CD1c-positive myeloid dendritic cell (primary cell): ENCODE measurements around the gene RPGRIP1L.
A peak's percentile ranks its signal among the peaks of the same experiment; 100 is the strongest.

Experiments
- DNase-seq: peaks from one replicate; pipeline ENCODE4 v3.0.0-alpha.2; 2016; ENCODE audit errors: extremely low spot score

Gene RPGRIP1L

GRCh38 chr16:53600616-53601015 lies 103.0 kb downstream of the RPGRIP1L start:
- no peak for DNase-seq

GRCh38 chr16:53600126-53600525 lies 103.5 kb downstream of the RPGRIP1L start:
- DNase-seq, result no peak

GRCh38 chr16:53599548-53599947 lies 104.1 kb downstream of the RPGRIP1L start:
- DNase-seq, result no peak

- no peak for DNase-seq
Measured at GRCh38 chr16:53598511-53599275, 105.0 kb downstream of the RPGRIP1L start.

GRCh38 chr16:53597776-53598175 lies 105.9 kb downstream of the RPGRIP1L start:
- no peak for DNase-seq

GRCh38 chr16:53588081-53588648 lies 115.5 kb downstream of the RPGRIP1L start:
- DNase-seq, result no peak

- no peak for DNase-seq
Measured at GRCh38 chr16:53583401-53583800, 120.3 kb downstream of the RPGRIP1L start.

GRCh38 chr16:53581784-53582183 lies 121.9 kb downstream of the RPGRIP1L start:
- DNase-seq, result no peak

GRCh38 chr16:53580038-53580802 lies 123.4 kb downstream of the RPGRIP1L start:
- no peak for DNase-seq

GRCh38 chr16:53576904-53577303 lies 126.8 kb downstream of the RPGRIP1L start:
- DNase-seq, result no peak

- no peak for DNase-seq
Measured at GRCh38 chr16:53576210-53576609, 127.4 kb downstream of the RPGRIP1L start.

- DNase-seq, result no peak
Measured at GRCh38 chr16:53571763-53572162, 131.9 kb downstream of the RPGRIP1L start.

- DNase-seq, result no peak
Measured at GRCh38 chr16:53566552-53567245, 137.0 kb downstream of the RPGRIP1L start.

GRCh38 chr16:53565296-53565863 lies 138.3 kb downstream of the RPGRIP1L start:
- DNase-seq, result no peak

- DNase-seq, result no peak
Measured at GRCh38 chr16:53563426-53563825, 140.2 kb downstream of the RPGRIP1L start.

GRCh38 chr16:53561101-53561888 lies 142.4 kb downstream of the RPGRIP1L start:
- no peak for DNase-seq

- no peak for DNase-seq
Measured at GRCh38 chr16:53559270-53559951, 144.2 kb downstream of the RPGRIP1L start.

- no peak for DNase-seq
Measured at GRCh38 chr16:53558710-53559109, 144.9 kb downstream of the RPGRIP1L start.

GRCh38 chr16:53556521-53556920 lies 147.1 kb downstream of the RPGRIP1L start:
- DNase-seq, result no peak

GRCh38 chr16:53549970-53550690 lies 153.5 kb downstream of the RPGRIP1L start:
- DNase-seq, result peak; percentile 36
